GM12878 (cell line): ENCODE results near the gene CERKL. TPM values are rescaled to one million over a fixed set of nuclear protein-coding genes. Genes with fewer than 3 reads are reported as not detected.

Source experiments
- ATAC-seq: fragments of 200-7000 bp; cut with Tn5 transposase; 3 replicates; pipeline ENCODE4 v1.9.1; 2020; ENCODE audit warnings: mild to moderate bottlenecking, moderate library complexity
- BruUV-seq: library from RNA; stranded (reverse); fragments of 400-500 nt; replicated peaks from 2 replicates; lab custom pipeline; 2021; lab: Mats Ljungman, UMichigan
- CTCF ChIA-PET: fragments of 300-600 bp; sonication (Branson Sonifier 250); formaldehyde crosslinking; extraction: SDS; loops from one replicate; lab custom pipeline; 2021; ENCODE audit warnings: inconsistent platforms; lab: Yijun Ruan, JAX
- POLR2A ChIA-PET: fragments of 350-600 bp; formaldehyde crosslinking; extraction: SDS; loops from one replicate; lab custom pipeline; 2021; ENCODE audit warnings: inconsistent platforms; lab: Charles Lee
- RAD21 ChIA-PET: fragments of 300-600 bp; sonication (Branson Sonifier 250); formaldehyde crosslinking; loops from one replicate; lab custom pipeline; 2023; ENCODE audit warnings: antibody characterized with exemption; ENCODE audit not compliant: unreplicated experiment; lab: Charles Lee
- SMC1A ChIA-PET: fragments of 300-600 bp; sonication (Branson Sonifier 250); formaldehyde crosslinking; loops from one replicate; lab custom pipeline; 2023; ENCODE audit not compliant: unreplicated experiment, uncharacterized antibody; lab: Charles Lee
- DNase-seq: peaks from one replicate; pipeline ENCODE4 v3.0.0-alpha.2; 2011; ENCODE audit warnings: low read depth, low spot score
- FAIRE-seq: peaks from 3 replicates; lab custom pipeline; 2011; peaks lifted over from hg19 to GRCh38; lab: Jason Lieb, UNC
- H2AFZ ChIP-seq: 2 replicates; pipeline ENCODE4 v1.6.0; 2011; ENCODE audit warnings: low read depth, low read length, control low read depth; ENCODE audit not compliant: control insufficient read depth
- H3K27ac ChIP-seq: 2 replicates; pipeline ENCODE4 v1.5.1; 2011; ENCODE audit warnings: control low read depth; ENCODE audit not compliant: control insufficient read depth, insufficient read depth
- H3K27me3 ChIP-seq, 2 experiments: replicated peaks in 1 of 2; 2 replicates each; pipeline versions ENCODE4 v1.6.0 to v1.6.1; 2011; ENCODE audit warnings: low read length in 1 of 2; ENCODE audit not compliant: control insufficient read depth in 2 of 2, insufficient read depth in 2 of 2
- H3K36me3 ChIP-seq, 2 experiments: 2 replicates each; pipeline ENCODE4 v1.5.1; 2011; ENCODE audit warnings: low read length in 1 of 2; ENCODE audit not compliant: control insufficient read depth in 2 of 2, insufficient read depth in 2 of 2
- H3K4me1 ChIP-seq: 2 replicates; pipeline ENCODE4 v1.6.1; 2011; ENCODE audit warnings: mild to moderate bottlenecking, low read length, moderate library complexity, mixed read lengths; ENCODE audit not compliant: control insufficient read depth, insufficient read depth
- H3K4me2 ChIP-seq: 2 replicates; pipeline ENCODE4 v1.6.0; 2011; ENCODE audit warnings: control low read depth; ENCODE audit not compliant: control insufficient read depth, insufficient read depth
- H3K4me3 ChIP-seq: fragments of 200-600 bp; sonication (generic); 2 replicates; pipeline ENCODE4 v1.5.1; 2016
- H3K79me2 ChIP-seq: 2 replicates; pipeline ENCODE4 v1.6.0; 2011; ENCODE audit warnings: low read length; ENCODE audit not compliant: control insufficient read depth, insufficient read depth
- H3K9ac ChIP-seq: 2 replicates; pipeline ENCODE4 v1.8.0; 2011; ENCODE audit warnings: low read length, control low read depth, mixed read lengths; ENCODE audit not compliant: control insufficient read depth, insufficient read depth
- H3K9me3 ChIP-seq: replicated peaks from 3 replicates; pipeline ENCODE4 v1.5.1; 2011; ENCODE audit warnings: mild to moderate bottlenecking, low read length; ENCODE audit not compliant: control insufficient read depth, insufficient read depth
- H4K20me1 ChIP-seq: 2 replicates; pipeline ENCODE4 v1.6.0; 2011; ENCODE audit not compliant: control insufficient read depth, insufficient read depth
- ATF7 ChIP-seq: fragments of 450-650 bp; IDR thresholded peaks from 2 replicates; pipeline ENCODE4 v1.6.1; 2016; ENCODE audit warnings: low read depth, mild to moderate bottlenecking
- BHLHE40 ChIP-seq, 2 experiments: fragments of 450-650 bp in 1 of 2; IDR thresholded peaks; 2 replicates each; pipeline ENCODE4 v1.6.1; 2011 to 2017; ENCODE audit warnings: low read depth in 2 of 2, borderline replicate concordance in 1 of 2, improper control_type of control experiment in 1 of 2, low read length in 1 of 2, mild to moderate bottlenecking in 1 of 2
- CEBPZ ChIP-seq: fragments of 150-350 bp; IDR thresholded peaks from 2 replicates; pipeline ENCODE4 v1.6.1; 2016; ENCODE audit warnings: low read depth, low read length
- EGR1 ChIP-seq, 2 experiments: IDR thresholded peaks; 1 replicate in 1 of 2; 2 replicates in 1 of 2; pipeline ENCODE4 v1.6.1; 2011 to 2012; ENCODE audit warnings: low read depth in 2 of 2, low read length in 2 of 2, borderline replicate concordance in 1 of 2, mild to moderate bottlenecking in 1 of 2, moderate library complexity in 1 of 2
- FOXK2 ChIP-seq: fragments of 450-650 bp; IDR thresholded peaks from 2 replicates; pipeline ENCODE4 v1.6.1; 2017; ENCODE audit warnings: mild to moderate bottlenecking, moderate library complexity
- MEF2B ChIP-seq: fragments of 450-650 bp; IDR thresholded peaks from 2 replicates; pipeline ENCODE4 v1.6.1; 2018; ENCODE audit warnings: mild to moderate bottlenecking, moderate library complexity; ENCODE audit not compliant: partially characterized antibody, poor library complexity, severe bottlenecking
- MYC ChIP-seq: IDR thresholded peaks from 2 replicates; pipeline ENCODE4 v1.6.1; 2011; ENCODE audit warnings: mild to moderate bottlenecking, low read length, moderate library complexity, inconsistent platforms; ENCODE audit not compliant: insufficient read depth, insufficient replicate concordance, insufficient read length, severe bottlenecking
- NR2F1 ChIP-seq: fragments of 450-650 bp; conservative IDR thresholded peaks from 2 replicates; pipeline ENCODE4 v1.6.1; 2017; ENCODE audit warnings: mild to moderate bottlenecking
- NRF1 ChIP-seq: conservative IDR thresholded peaks from 2 replicates; pipeline ENCODE4 v1.6.1; 2011; ENCODE audit warnings: mild to moderate bottlenecking, low read depth, low read length, improper control_type of control experiment
- RB1 ChIP-seq: fragments of 450-650 bp; formaldehyde crosslinking; IDR thresholded peaks from 2 replicates; pipeline ENCODE4 v1.6.1; 2017; ENCODE audit warnings: mild to moderate bottlenecking, borderline replicate concordance
- RFX5 ChIP-seq: IDR thresholded peaks from 2 replicates; pipeline ENCODE4 v1.6.1; 2011; ENCODE audit warnings: low read depth, low read length, improper control_type of control experiment
- SMARCA5 ChIP-seq: fragments of 450-650 bp; IDR thresholded peaks from 2 replicates; pipeline ENCODE4 v1.6.1; 2017; ENCODE audit warnings: mild to moderate bottlenecking
- SRF ChIP-seq, 2 experiments: IDR thresholded peaks; 2 replicates each; pipeline ENCODE4 v1.6.1; 2011; ENCODE audit warnings: low read depth in 2 of 2, low read length in 2 of 2, mild to moderate bottlenecking in 1 of 2, moderate library complexity in 1 of 2
- STAT1 ChIP-seq: fragments of 450-650 bp; conservative IDR thresholded peaks from 2 replicates; pipeline ENCODE4 v1.6.1; 2014; ENCODE audit warnings: antibody characterized with exemption, mild to moderate bottlenecking
- SUZ12 ChIP-seq: fragments of 200-600 bp; sonication (generic); IDR thresholded peaks from one replicate; pipeline ENCODE4 v1.6.1; 2018; ENCODE audit warnings: antibody characterized with exemption, mild to moderate bottlenecking; ENCODE audit not compliant: unreplicated experiment
- TARDBP ChIP-seq: IDR thresholded peaks from 2 replicates; pipeline ENCODE4 v1.6.1; 2016; ENCODE audit warnings: borderline replicate concordance
- ZBED1 ChIP-seq: IDR thresholded peaks from 2 replicates; pipeline ENCODE4 v1.6.1; 2016; ENCODE audit warnings: borderline replicate concordance
- ZBTB40 ChIP-seq: fragments of 450-650 bp; IDR thresholded peaks from 2 replicates; pipeline ENCODE4 v1.6.1; 2016; ENCODE audit warnings: mild to moderate bottlenecking, moderate library complexity, borderline replicate concordance
- WGBS: methylation state at CpG from one replicate; pipeline ENCODE4 v1.1.6; 2016; ENCODE audit warnings: low lambda C conversion rate; ENCODE audit not compliant: insufficient replicate concordance, insufficient coverage; ENCODE audit errors: missing lambda C conversion rate; 5-methylcytosine and 5-hydroxymethylcytosine counted together
- in situ Hi-C: fragments of 300-500 bp; cut with MboI; formaldehyde crosslinking; loops from 9 replicates; pipeline ENCODE4 v1.14.3; 2018; ENCODE audit warnings: mixed read lengths
- intact Hi-C: fragments of 100-400 bp; cut with micrococcal nuclease; formaldehyde crosslinking; loops from one replicate; pipeline ENCODE4 v1.14.2; 2022; ENCODE audit not compliant: unreplicated experiment
- polyA plus RNA-seq, 11 experiments: library from polyadenylated mRNA; depleted of rRNA in 4 of 11; unstranded in 6 of 11; stranded (reverse) in 5 of 11; fragments of >200 nt; fragmentation: Nextera tagmentation in 4 of 11; fragmentation: Illumina TruSeq in 1 of 11; extraction: Ambion mirVana in 4 of 11; extraction: Trizol in 1 of 11; gene quantifications; 1 replicate in 1 of 11; 2 replicates in 10 of 11; pipeline versions ENCODE4 v1.2.1 to v1.2.3, GENCODE V29; 2011 to 2016; ENCODE audit warnings: inconsistent platforms in 2 of 11, missing spikeins in 2 of 11, low read depth in 1 of 11
- total RNA-seq, 4 experiments: library from RNA; depleted of rRNA in 3 of 4; stranded (reverse); fragments of >200 nt in 3 of 4; fragmentation: Illumina TruSeq in 1 of 4; extraction: Trizol in 1 of 4; gene quantifications; 2 replicates each; pipeline versions ENCODE4 v1.2.1 to v1.2.3, GENCODE V29; 2013 to 2021

Gene CERKL
- total and polyA plus RNA-seq, 10 of the 15 experiments (the other 5 are each of a cell fraction or from before 2014, with no cell fraction given) = 0.05 to 23.0 (median 6.0) TPM; not detected in 2

DNA sequence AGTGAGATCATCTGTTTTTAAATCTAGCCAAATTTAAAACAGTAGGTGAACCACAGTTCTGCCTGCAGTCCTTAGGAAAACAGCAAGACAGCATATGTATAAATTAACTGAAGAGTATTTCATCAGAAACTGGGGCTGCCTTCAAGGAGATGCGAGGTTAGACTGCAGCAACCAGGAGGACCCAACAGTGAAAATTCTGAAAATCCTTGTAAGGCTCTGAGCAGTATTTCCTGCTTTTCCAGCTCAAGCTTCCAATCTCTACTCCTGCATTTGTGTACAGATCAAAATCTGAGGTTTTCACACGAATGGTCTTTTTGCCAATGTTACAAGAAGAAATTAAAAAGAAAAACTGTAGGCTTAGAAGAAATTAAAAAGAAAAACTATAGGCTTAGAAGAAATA, 43.7 kb downstream of the CERKL start:
- no peaks in the 10 kb centered on the region for H3K79me2 ChIP-seq
- in situ Hi-C loops = no loop called here
- H3K9ac ChIP-seq = no peak overlapping the region
- intact Hi-C loops = no loop called here
- no TSS peak for BruUV-seq
- H3K4me1 ChIP-seq = no peaks in the 10 kb centered on the region
- H3K4me3 ChIP-seq = no peak overlapping the region
- H3K27me3 ChIP-seq = peaks cover 0 to 5% of the 10 kb centered on the region in 2 experiments; a peak in 2 of 4 replicates
- H4K20me1 ChIP-seq = no peaks in the 10 kb centered on the region
- no peak overlapping the region for H3K27ac ChIP-seq
- no peaks in the 10 kb centered on the region for H3K9me3 ChIP-seq
- DNase-seq (no peak), FAIRE-seq (no peak), ATAC-seq (no peak)
- ChIA-PET CTCF (interaction anchor here (0.7 to 1.0 kb wide), 3 partner anchors 15 to 72 kb away, joined by 3 to 5 read pairs (median 3); no protein-coding TSS in a partner anchor), SMC1A (interaction anchor here (1.2 kb wide), 1 partner anchor 10 kb away, joined by 3 read pairs; no protein-coding TSS in a partner anchor), POLR2A (no interaction called here), RAD21 (no interaction called here)
- no peak overlapping the region for H3K4me2 ChIP-seq
- H2AFZ ChIP-seq = no peak overlapping the region
- 56% methylated on average over 2 of the region's 2 CpGs for WGBS
- no peaks in the 10 kb centered on the region for H3K36me3 ChIP-seq
- no peak for TF ChIP-seq ATF7
- no peak for TF ChIP-seq RB1
- TF ChIP-seq RFX5 = no peak
- no peak for TF ChIP-seq BHLHE40 (IDR thresholded peaks at IDR 0.05; ENCODE audit: borderline replicate concordance in 1 of 2, low read depth in 2 of 2, low read length in 1 of 2)
- no peak for TF ChIP-seq NRF1
- no peak for TF ChIP-seq SUZ12
- no peak for TF ChIP-seq NR2F1
- no peak for TF ChIP-seq EGR1 (IDR thresholded peaks at IDR 0.05; ENCODE audit: borderline replicate concordance in 1 of 2, low read depth in 2 of 2, low read length in 2 of 2)
- no peak for TF ChIP-seq TARDBP
- no peak for TF ChIP-seq SMARCA5
- TF ChIP-seq FOXK2 = no peak
- TF ChIP-seq SRF (IDR thresholded peaks at IDR 0.05; ENCODE audit: low read depth in 2 of 2, low read length in 2 of 2) = no peak
- TF ChIP-seq MYC = no peak
- no peak for TF ChIP-seq ZBTB40
- TF ChIP-seq ZBED1 = no peak
- no peak for TF ChIP-seq CEBPZ
- TF ChIP-seq STAT1 = no peak
- TF ChIP-seq MEF2B = no peak
